GM12892 (cell line): ENCODE data around the gene ZFYVE19.

ENCODE experiments used
- POLR2A ChIP-seq: IDR thresholded peaks from 2 replicates; pipeline ENCODE4 v1.6.1; 2011; ENCODE audit warnings: low read depth, low read length, control low read depth
- POLR2AphosphoS5 ChIP-seq: IDR thresholded peaks from 2 replicates; pipeline ENCODE4 v1.6.1; 2011; ENCODE audit warnings: low read depth, low read length, control low read depth
- TAF1 ChIP-seq: IDR thresholded peaks from 2 replicates; pipeline ENCODE4 v1.6.1; 2011; ENCODE audit warnings: low read depth, mild to moderate bottlenecking, control low read depth, low read length, borderline replicate concordance

- TF ChIP-seq POLR2AphosphoS5 (no peak), POLR2A (no peak), TAF1 (no peak)
Observed at GRCh38 chr15:40772014-40772413, 34.9 kb upstream of the ZFYVE19 start.
